ENCODE results near the gene UBE2E1. TPM values are rescaled to one million over a fixed set of nuclear protein-coding genes. Genes with fewer than 3 reads are reported as not detected.

Gene UBE2E1
- total and polyA plus RNA-seq, 2 of the 4 experiments (the other 2 are of a cell fraction), result 54.1 to 91.6 TPM

- Histone ChIP-seq H4K8ac (ENCODE audit: low read depth in 2 of 2, low read length in 2 of 2) (no peak overlapping the region), H3K4ac (ENCODE audit: low read depth, low read length) (no peak overlapping the region), H3K56ac (ENCODE audit: extremely low read depth, insufficient read depth, low read length) (no peak overlapping the region), H3K23ac (ENCODE audit: low read depth, low read length) (no peak overlapping the region), H3K9me3 (ENCODE audit: control insufficient read depth, insufficient read depth, low read length) (no peaks in the 10 kb centered on the region), H3K14ac (replicated peaks; ENCODE audit: low read depth, low read length) (no peak overlapping the region), H4K91ac (ENCODE audit: insufficient read depth, low read depth, low read length) (no peak overlapping the region), H2BK120ac (ENCODE audit: low read depth, low read length) (no peak overlapping the region), H2BK15ac (ENCODE audit: low read depth, low read length) (no peak overlapping the region), H3K4me1 (ENCODE audit: control insufficient read depth, insufficient read depth, low read length) (peaks cover 2% of the 10 kb centered on the region; the same call in 1 of the 2 replicates), H3K36me3 (ENCODE audit: control insufficient read depth, insufficient read depth, low read length) (peaks cover 14% of the 10 kb centered on the region), H4K20me1 (ENCODE audit: insufficient read depth, low read length) (peaks cover 40% of the 10 kb centered on the region), H3K27me3 (ENCODE audit: control insufficient read depth, insufficient read depth, low read length) (no peaks in the 10 kb centered on the region), H3K9ac (ENCODE audit: low read depth, low read length) (no peak overlapping the region), H3K4me2 (ENCODE audit: low read depth, low read length) (no peak overlapping the region), H2BK20ac (ENCODE audit: low read depth, low read length) (no peak overlapping the region), H2BK5ac (ENCODE audit: low read depth, low read length, poor library complexity, severe bottlenecking) (no peak overlapping the region), H2AK5ac (ENCODE audit: low read depth, low read length) (no peak overlapping the region), H3K79me1 (ENCODE audit: low read depth in 1 of 2, low read length in 2 of 2) (peaks cover 11 to 49% of the 10 kb centered on the region in 2 experiments), H3K9me1 (ENCODE audit: insufficient read depth, low read length) (no peaks in the 10 kb centered on the region; the same call in 1 of the 2 replicates), H3K27ac (ENCODE audit: insufficient read depth, low read length) (no peak overlapping the region), H4K5ac (ENCODE audit: low read depth, low read length) (no peak overlapping the region), H2AK9ac (replicated peaks; ENCODE audit: low read depth, low read length, poor library complexity) (no peak overlapping the region), H2AFZ (replicated peaks; ENCODE audit: low read length, poor library complexity) (no peak overlapping the region), H3K18ac (ENCODE audit: low read depth, low read length) (no peak overlapping the region), H3K4me3 (ENCODE audit: insufficient read depth, low read depth, low read length) (no peak overlapping the region)
- WGBS, 2 experiments (ENCODE audit: extremely low coverage in 2 of 2, insufficient read length in 1 of 2), result no CpG with 5 or more reads among the region's 5 CpGs
- ATAC-seq (ENCODE audit: low read depth) (no peak), DNase-seq (no peak)
- dilution Hi-C loops (cut with HindIII; ENCODE audit: low sequenced_read_pairs, unreplicated experiment) (no loop called here), in situ Hi-C loops (cut with MboI; ENCODE audit: low sequenced_read_pairs) (no loop called here), intact Hi-C loops (cut with micrococcal nuclease) (no loop called here)
- POLR2A ChIA-PET (ENCODE audit: unreplicated experiment), result no interaction called here
- TF ChIP-seq CHD1 (IDR thresholded peaks at IDR 0.05; ENCODE audit: low read depth, low read length) (no peak), ELK1 (IDR thresholded peaks at IDR 0.05; ENCODE audit: borderline replicate concordance, low read depth, low read length) (no peak), SMC3 (IDR thresholded peaks at IDR 0.05; ENCODE audit: low read depth, low read length) (no peak), RFX5 (IDR thresholded peaks at IDR 0.05; ENCODE audit: low read depth, low read length) (no peak), CTCF (conservative IDR thresholded peaks at IDR 0.05; ENCODE audit: low read depth, low read length) (no peak), CEBPB (IDR thresholded peaks at IDR 0.05; ENCODE audit: low read depth, low read length) (no peak), NFE2L2 (IDR thresholded peaks at IDR 0.05; ENCODE audit: low read depth, low read length) (no peak), RCOR1 (IDR thresholded peaks at IDR 0.05; ENCODE audit: insufficient replicate concordance, low read length) (no peak), MAFK (IDR thresholded peaks at IDR 0.05; ENCODE audit: low read depth, low read length) (no peak), MXI1 (IDR thresholded peaks at IDR 0.05; ENCODE audit: borderline replicate concordance, low read depth, low read length) (no peak), POLR2A (IDR thresholded peaks at IDR 0.05; ENCODE audit: low read depth, low read length) (no peak), RAD21 (IDR thresholded peaks at IDR 0.05; ENCODE audit: low read length) (no peak), FOS (IDR thresholded peaks at IDR 0.05; ENCODE audit: low read depth, low read length) (no peak), BHLHE40 (IDR thresholded peaks at IDR 0.05; ENCODE audit: low read depth, low read length) (no peak), MAZ (IDR thresholded peaks at IDR 0.05; ENCODE audit: borderline replicate concordance, low read depth, low read length) (no peak), USF2 (IDR thresholded peaks at IDR 0.05; ENCODE audit: low read depth, low read length) (no peak)
- CTCF ChIA-PET, result no interaction called here
- BruUV-seq (replicated peaks), result no TSS peak
Measured at GRCh38 chr3:23920151-23920655, 114.4 kb downstream of the UBE2E1 start.
